ENCODE results near the gene CD83. TPM values are rescaled to one million over a fixed set of nuclear protein-coding genes. Genes with fewer than 3 reads are reported as not detected.

CD83 gene
- total RNA-seq, 2 experiments from 2014 or later: 10.5 to 11.5 TPM

GRCh38 chr6:14083262-14083661, 34.3 kb upstream of the CD83 start:
- Mint-ChIP-seq H3K27me3 (peaks cover 6% of the 10 kb centered on the region), H3K9me3 (no peaks in the 10 kb centered on the region), H3K4me3 (no peak overlapping the region), H3K4me1 (no peaks in the 10 kb centered on the region), H3K36me3 (no peaks in the 10 kb centered on the region), H3K27ac (no peak overlapping the region)
- ATAC-seq (ENCODE audit: low read depth): no peak
- DNase-seq: no peak
- POLR2A ChIA-PET: no interaction called here

GRCh38 chr6:14083751-14084150, 33.8 kb upstream of the CD83 start:
- POLR2A ChIA-PET: no interaction called here

GRCh38 chr6:14084388-14084787, 33.2 kb upstream of the CD83 start:
- Mint-ChIP-seq H3K4me1 (no peaks in the 10 kb centered on the region), H3K9me3 (no peaks in the 10 kb centered on the region), H3K36me3 (no peaks in the 10 kb centered on the region), H3K4me3 (no peak overlapping the region), H3K27ac (no peak overlapping the region), H3K27me3 (peaks cover 6% of the 10 kb centered on the region)
- POLR2A ChIA-PET: no interaction called here
- DNase-seq: no peak
- no peak for ATAC-seq (ENCODE audit: low read depth)

More at GRCh38 chr6:14083751-14084150, 33.8 kb upstream of the CD83 start:
- Mint-ChIP-seq H3K36me3 (no peaks in the 10 kb centered on the region), H3K4me3 (no peak overlapping the region), H3K27me3 (peaks cover 6% of the 10 kb centered on the region), H3K9me3 (no peaks in the 10 kb centered on the region), H3K4me1 (no peaks in the 10 kb centered on the region), H3K27ac (no peak overlapping the region)
- no peak for ATAC-seq (ENCODE audit: low read depth)
- DNase-seq: no peak

DNA sequence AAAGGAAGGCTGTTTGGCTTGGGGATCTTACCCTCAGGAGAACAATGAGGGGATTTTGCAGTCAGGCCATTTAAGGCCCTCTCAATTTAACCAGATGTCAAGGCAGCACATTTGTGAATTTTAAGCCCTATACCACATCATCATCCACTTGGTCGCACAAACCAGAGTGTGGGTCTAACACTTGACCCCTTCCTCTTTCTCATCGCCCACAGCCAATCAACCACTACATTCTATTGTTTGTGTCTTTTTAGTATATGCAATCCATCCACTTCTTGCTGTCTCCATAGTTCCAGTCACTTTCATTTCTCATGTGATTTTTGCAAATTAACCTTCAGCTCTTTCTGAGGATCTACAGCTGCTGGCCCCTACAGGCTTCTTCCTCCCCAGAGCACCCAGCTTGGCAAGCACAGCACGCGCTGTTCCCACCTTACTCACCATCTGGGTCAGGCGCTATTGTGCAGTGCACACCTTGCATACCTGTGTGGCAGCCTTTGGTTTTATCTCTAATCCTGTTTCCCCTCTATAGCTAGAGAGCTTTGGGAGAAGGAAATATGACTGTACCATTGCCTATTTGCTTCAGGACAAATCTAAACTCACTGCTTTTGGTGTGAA, 32.3 kb upstream of the CD83 start:
- H3K9me3 Mint-ChIP-seq: no peaks in the 10 kb centered on the region
- no peak overlapping the region for H3K27ac Mint-ChIP-seq
- H3K27me3 Mint-ChIP-seq: peaks cover 8% of the 10 kb centered on the region
- no peaks in the 10 kb centered on the region for H3K36me3 Mint-ChIP-seq
- H3K4me3 Mint-ChIP-seq: no peak overlapping the region
- no peaks in the 10 kb centered on the region for H3K4me1 Mint-ChIP-seq
- POLR2A ChIA-PET: no interaction called here
- ATAC-seq (ENCODE audit: low read depth) (no peak), DNase-seq (no peak)

GRCh38 chr6:14086701-14087100, 30.9 kb upstream of the CD83 start:
- Mint-ChIP-seq H3K4me3 (no peak overlapping the region), H3K4me1 (no peaks in the 10 kb centered on the region), H3K36me3 (no peaks in the 10 kb centered on the region), H3K27ac (no peak overlapping the region), H3K9me3 (no peaks in the 10 kb centered on the region), H3K27me3 (peaks cover 3% of the 10 kb centered on the region)
- DNase-seq (no peak), ATAC-seq (ENCODE audit: low read depth) (no peak)
- POLR2A ChIA-PET: no interaction called here

- Mint-ChIP-seq H3K4me3 (no peak overlapping the region), H3K27me3 (peaks cover 3% of the 10 kb centered on the region), H3K36me3 (no peaks in the 10 kb centered on the region), H3K9me3 (no peaks in the 10 kb centered on the region), H3K27ac (no peak overlapping the region), H3K4me1 (peaks cover 2% of the 10 kb centered on the region)
- DNase-seq (no peak), ATAC-seq (ENCODE audit: low read depth) (no peak)
- POLR2A ChIA-PET: no interaction called here
Measured at GRCh38 chr6:14088600-14089192, 28.9 kb upstream of the CD83 start.

DNA sequence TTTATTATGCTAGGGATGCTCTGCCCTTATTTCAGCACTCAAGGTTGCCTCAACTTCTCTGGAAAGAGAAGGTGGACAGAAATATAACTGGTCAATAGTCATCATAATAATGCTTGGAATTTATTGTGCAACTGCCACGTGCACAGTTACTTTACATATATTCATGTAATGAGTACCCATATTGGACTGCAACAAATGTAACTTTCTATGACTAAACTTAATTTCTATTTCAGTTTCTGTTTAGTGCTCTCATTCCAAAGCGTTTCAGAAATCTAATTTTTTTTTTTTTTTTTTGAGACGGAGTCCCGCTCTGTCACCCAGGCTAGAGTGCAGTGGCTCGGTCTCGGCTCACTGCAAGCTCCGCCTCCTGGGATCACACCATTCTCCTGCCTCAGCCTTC, 28.3 kb upstream of the CD83 start:
- no peak for ATAC-seq (ENCODE audit: low read depth)

DNA sequence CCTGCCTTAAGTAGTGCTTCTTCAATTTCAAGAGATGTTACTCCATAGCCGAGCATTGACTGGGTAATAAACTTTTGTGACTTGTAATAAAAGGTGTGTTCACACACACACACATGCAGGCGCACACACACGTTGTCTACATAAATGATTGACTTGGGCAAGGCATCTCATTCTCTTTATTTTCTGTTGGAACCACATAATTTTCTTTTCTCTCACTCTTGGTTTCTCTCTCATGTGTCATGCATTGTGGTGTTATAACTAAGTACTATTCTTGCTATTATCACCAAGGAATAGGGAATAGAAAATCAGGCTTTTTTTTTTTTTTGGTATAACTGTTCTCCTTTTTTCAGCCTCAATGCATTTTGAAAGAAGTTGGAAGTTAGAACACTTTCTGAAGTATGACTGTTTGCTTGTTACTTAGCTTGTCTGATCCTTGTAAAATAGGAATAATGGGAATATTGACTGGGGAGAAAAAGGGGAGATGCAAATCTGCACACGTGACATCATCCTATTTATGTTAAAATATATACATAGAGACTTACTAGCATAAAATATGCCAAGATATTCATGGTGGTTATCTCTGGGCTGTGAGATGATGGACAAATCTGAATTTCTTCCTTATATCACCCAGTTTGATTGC, 26.1 kb upstream of the CD83 start:
- no peak for ATAC-seq (ENCODE audit: low read depth)
- Mint-ChIP-seq H3K27me3 (peaks cover 3% of the 10 kb centered on the region), H3K4me1 (peaks cover 10% of the 10 kb centered on the region), H3K4me3 (no peak overlapping the region), H3K9me3 (no peaks in the 10 kb centered on the region), H3K27ac (no peak overlapping the region), H3K36me3 (no peaks in the 10 kb centered on the region)
- POLR2A ChIA-PET: no interaction called here
- DNase-seq: no peak

More for the DNA sequence above, 28.3 kb upstream of the CD83 start:
- Mint-ChIP-seq H3K27me3 (peaks cover 3% of the 10 kb centered on the region), H3K4me1 (peaks cover 7% of the 10 kb centered on the region), H3K9me3 (no peaks in the 10 kb centered on the region), H3K27ac (no peak overlapping the region), H3K36me3 (no peaks in the 10 kb centered on the region), H3K4me3 (no peak overlapping the region)
- DNase-seq: no peak
- POLR2A ChIA-PET: no interaction called here

- no peaks in the 10 kb centered on the region for H3K36me3 Mint-ChIP-seq
- ATAC-seq (ENCODE audit: low read depth) (no peak), DNase-seq (no peak)
- no peak overlapping the region for H3K27ac Mint-ChIP-seq
- H3K27me3 Mint-ChIP-seq: peaks cover 2% of the 10 kb centered on the region
- H3K4me1 Mint-ChIP-seq: peaks cover 10% of the 10 kb centered on the region
- no peaks in the 10 kb centered on the region for H3K9me3 Mint-ChIP-seq
- POLR2A ChIA-PET: no interaction called here
- no peak overlapping the region for H3K4me3 Mint-ChIP-seq
Measured at GRCh38 chr6:14092316-14092715, 25.3 kb upstream of the CD83 start.

- no peak for ATAC-seq (ENCODE audit: low read depth)
- POLR2A ChIA-PET: no interaction called here
- peaks cover 2% of the 10 kb centered on the region for H3K27me3 Mint-ChIP-seq
- H3K9me3 Mint-ChIP-seq: no peaks in the 10 kb centered on the region
- no peak overlapping the region for H3K27ac Mint-ChIP-seq
- DNase-seq: no peak
- H3K36me3 Mint-ChIP-seq: no peaks in the 10 kb centered on the region
- H3K4me1 Mint-ChIP-seq: peaks cover 11% of the 10 kb centered on the region
- no peak overlapping the region for H3K4me3 Mint-ChIP-seq
Measured at GRCh38 chr6:14092838-14093789, 24.5 kb upstream of the CD83 start.

- Mint-ChIP-seq H3K4me1 (peaks cover 11% of the 10 kb centered on the region), H3K27me3 (peaks cover 2% of the 10 kb centered on the region), H3K9me3 (no peaks in the 10 kb centered on the region), H3K36me3 (no peaks in the 10 kb centered on the region), H3K27ac (no peak overlapping the region), H3K4me3 (no peak overlapping the region)
- POLR2A ChIA-PET: no interaction called here
- ATAC-seq (ENCODE audit: low read depth) (no peak), DNase-seq (no peak)
Measured at GRCh38 chr6:14094721-14095120, 22.9 kb upstream of the CD83 start.

DNA sequence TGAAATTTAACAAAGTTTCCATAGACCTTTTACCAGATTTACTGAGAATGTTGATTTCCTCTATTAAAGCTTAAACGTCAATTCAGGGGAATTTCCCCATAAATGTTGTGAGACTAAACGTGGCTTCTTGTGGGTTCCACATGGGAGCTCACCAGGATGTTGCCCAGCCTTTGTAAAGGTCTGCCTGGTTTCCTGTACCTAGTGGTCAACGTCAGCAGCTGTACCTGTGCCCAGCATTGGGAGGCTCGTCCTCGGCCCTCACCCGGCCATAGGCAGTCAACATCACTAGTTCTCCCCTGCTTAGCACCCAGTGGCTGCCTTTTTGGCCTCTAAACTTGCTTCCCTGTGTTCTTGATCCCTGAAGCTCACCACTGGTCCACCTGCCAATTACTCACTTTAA, 22.1 kb upstream of the CD83 start:
- Mint-ChIP-seq H3K4me3 (no peak overlapping the region), H3K9me3 (no peaks in the 10 kb centered on the region), H3K4me1 (peaks cover 11% of the 10 kb centered on the region), H3K36me3 (no peaks in the 10 kb centered on the region), H3K27ac (no peak overlapping the region), H3K27me3 (no peaks in the 10 kb centered on the region)
- DNase-seq: no peak
- POLR2A ChIA-PET: no interaction called here
- ATAC-seq (ENCODE audit: low read depth): no peak

GRCh38 chr6:14100138-14100537, 17.4 kb upstream of the CD83 start:
- H3K27me3 Mint-ChIP-seq: peaks cover 9% of the 10 kb centered on the region
- H3K4me3 Mint-ChIP-seq: no peak overlapping the region
- no peak for DNase-seq
- H3K4me1 Mint-ChIP-seq: peaks cover 2% of the 10 kb centered on the region
- POLR2A ChIA-PET: no interaction called here
- H3K9me3 Mint-ChIP-seq: no peaks in the 10 kb centered on the region
- no peak overlapping the region for H3K27ac Mint-ChIP-seq
- ATAC-seq (ENCODE audit: low read depth): no peak
- no peaks in the 10 kb centered on the region for H3K36me3 Mint-ChIP-seq
